ENCODE data around the gene CLTC. TPM values are rescaled to one million over a fixed set of nuclear protein-coding genes. Genes with fewer than 3 reads are reported as not detected.

CLTC gene
- polyA plus RNA-seq, 1 experiment = 441 TPM

GRCh38 chr17:59714255-59714654 is 94.6 kb downstream of the CLTC start:
- Histone ChIP-seq H3K27ac (ENCODE audit: low read depth, low read length) (no peak overlapping the region), H3K9me3 (ENCODE audit: control insufficient read depth, insufficient read depth, low read length) (no peaks in the 10 kb centered on the region), H3K27me3 (ENCODE audit: control insufficient read depth, insufficient read depth, low read length) (no peaks in the 10 kb centered on the region), H3K4me3 (ENCODE audit: low read depth, low read length) (no peak overlapping the region)
- ChIA-PET POLR2A (no interaction called here), CTCF (no interaction called here)
- TF ChIP-seq CTCF (IDR thresholded peaks at IDR 0.05; ENCODE audit: low read depth, low read length) = no peak
- no peak for DNase-seq (ENCODE audit: low read depth, low spot score)

- H3K27ac ChIP-seq (ENCODE audit: low read depth, low read length) = no peak overlapping the region
- no peaks in the 10 kb centered on the region for H3K27me3 ChIP-seq (ENCODE audit: control insufficient read depth, insufficient read depth, low read length)
- no peak for DNase-seq (ENCODE audit: low read depth, low spot score)
- H3K4me3 ChIP-seq (ENCODE audit: low read depth, low read length) = no peak overlapping the region
- no peaks in the 10 kb centered on the region for H3K9me3 ChIP-seq (ENCODE audit: control insufficient read depth, insufficient read depth, low read length)
- ChIA-PET CTCF (no interaction called here), POLR2A (interaction anchor here (0.6 kb wide), 1 partner anchor 13 kb away, joined by 4 read pairs; no protein-coding TSS in a partner anchor)
- no peak for TF ChIP-seq CTCF (IDR thresholded peaks at IDR 0.05; ENCODE audit: low read depth, low read length)
These were observed 96.7 kb downstream of the CLTC start for GRCh38 chr17:59716427-59716826.

DNA sequence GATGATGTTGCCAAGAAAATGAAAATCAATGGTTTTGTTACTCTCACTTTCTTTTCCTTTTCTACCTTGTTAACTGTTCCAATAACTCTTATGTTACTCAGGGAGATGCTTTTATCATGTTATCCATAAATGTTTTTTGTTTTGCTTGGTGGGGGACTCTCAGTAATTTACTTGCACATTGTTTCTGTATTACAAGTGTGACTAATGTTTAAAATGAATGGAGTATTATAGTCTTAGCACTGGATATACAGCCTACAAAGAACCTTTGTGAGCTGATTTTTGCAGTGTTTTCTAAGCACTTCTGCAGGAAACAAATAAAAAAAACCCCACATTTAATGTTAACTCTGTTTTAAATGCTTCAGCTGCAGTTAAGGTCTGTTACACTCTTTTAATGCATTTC is 99.8 kb downstream of the CLTC start:
- no peak for DNase-seq (ENCODE audit: low read depth, low spot score)
- Histone ChIP-seq H3K9me3 (ENCODE audit: control insufficient read depth, insufficient read depth, low read length) (no peaks in the 10 kb centered on the region), H3K27ac (ENCODE audit: low read depth, low read length) (no peak overlapping the region), H3K27me3 (ENCODE audit: control insufficient read depth, insufficient read depth, low read length) (no peaks in the 10 kb centered on the region), H3K4me3 (ENCODE audit: low read depth, low read length) (no peak overlapping the region)
- POLR2A ChIA-PET = no interaction called here
- CTCF ChIA-PET = no interaction called here
- TF ChIP-seq CTCF (IDR thresholded peaks at IDR 0.05; ENCODE audit: low read depth, low read length) = no peak

- H3K27ac ChIP-seq (ENCODE audit: low read depth, low read length) = no peak overlapping the region
- H3K9me3 ChIP-seq (ENCODE audit: control insufficient read depth, insufficient read depth, low read length) = no peaks in the 10 kb centered on the region
- no peak overlapping the region for H3K4me3 ChIP-seq (ENCODE audit: low read depth, low read length)
- H3K27me3 ChIP-seq (ENCODE audit: control insufficient read depth, insufficient read depth, low read length) = no peaks in the 10 kb centered on the region
- CTCF ChIA-PET = no interaction called here
- no peak for DNase-seq (ENCODE audit: low read depth, low spot score)
- no peak for TF ChIP-seq CTCF (IDR thresholded peaks at IDR 0.05; ENCODE audit: low read depth, low read length)
- POLR2A ChIA-PET = no interaction called here
These were observed 102.9 kb downstream of the CLTC start for GRCh38 chr17:59722623-59723022.

DNA sequence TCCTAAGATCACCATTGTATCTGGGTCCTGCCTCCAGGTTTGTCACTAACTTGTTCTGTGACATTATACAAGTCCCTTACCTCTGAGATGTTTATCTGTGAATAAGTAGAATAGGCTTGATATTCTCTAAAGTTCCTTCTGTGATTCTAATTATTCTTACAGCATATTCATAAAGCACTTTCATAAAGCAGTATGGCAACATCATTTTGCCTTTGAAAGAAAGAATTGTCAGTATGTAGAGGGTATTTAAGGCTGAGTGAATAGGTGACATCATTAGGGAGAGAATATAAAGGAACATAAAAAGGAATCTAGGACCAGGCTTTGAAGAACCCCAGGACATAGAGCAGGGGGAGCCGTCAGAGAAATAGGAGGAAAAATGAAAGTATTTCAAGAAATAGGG is 103.3 kb downstream of the CLTC start:
- ChIA-PET CTCF (no interaction called here), POLR2A (no interaction called here)
- H3K4me3 ChIP-seq (ENCODE audit: low read depth, low read length) = no peak overlapping the region
- no peak for TF ChIP-seq CTCF (IDR thresholded peaks at IDR 0.05; ENCODE audit: low read depth, low read length)
- no peaks in the 10 kb centered on the region for H3K27me3 ChIP-seq (ENCODE audit: control insufficient read depth, insufficient read depth, low read length)
- H3K9me3 ChIP-seq (ENCODE audit: control insufficient read depth, insufficient read depth, low read length) = no peaks in the 10 kb centered on the region
- no peak for DNase-seq (ENCODE audit: low read depth, low spot score)
- no peak overlapping the region for H3K27ac ChIP-seq (ENCODE audit: low read depth, low read length)

Data from AG04450 (cell line).